Right atrium auricular region (tissue), 2 donors: ENCODE results near the gene ZNF670. TPM values are rescaled to one million over a fixed set of nuclear protein-coding genes. Genes with fewer than 3 reads are reported as not detected.

Experiments
- DNase-seq: peaks from one replicate; pipeline ENCODE4 v3.0.0-alpha.2; 2019; ENCODE audit warnings: low spot score
- H3K27ac ChIP-seq, 2 donors: fragments of 200-600 bp; sonication (generic); 1 replicate in 1 of 2; 2 replicates in 1 of 2; pipeline ENCODE4 v1.5.1; 2016 to 2019
- H3K27me3 ChIP-seq, 2 donors: fragments of 200-600 bp; sonication (generic); one replicate each; pipeline versions ENCODE4 v1.5.1 to v1.6.0; 2017 to 2019
- H3K36me3 ChIP-seq: fragments of 200-600 bp; sonication (generic); one replicate; pipeline ENCODE4 v1.5.1; 2016
- H3K4me1 ChIP-seq, 2 donors: fragments of 200-600 bp; sonication (generic); one replicate each; pipeline versions ENCODE4 v1.5.1 to v1.6.0; 2017 to 2019
- H3K4me3 ChIP-seq, 2 donors: fragments of 200-600 bp; sonication (generic); 1 replicate in 1 of 2; 2 replicates in 1 of 2; pipeline ENCODE4 v1.5.1; 2017 to 2019; ENCODE audit warnings: mild to moderate bottlenecking in 1 of 2, moderate library complexity in 1 of 2
- H3K9me3 ChIP-seq, 2 donors: fragments of 200-600 bp; sonication (generic); one replicate each; pipeline ENCODE4 v1.5.1; 2019
- total RNA-seq, 2 donors: library from RNA; depleted of rRNA; stranded (reverse); fragments of >200 nt; gene quantifications; one replicate each; pipeline ENCODE4 v1.1.0, GENCODE V29; 2016
- TF ChIP-seq, protein P1 (sequence below), 2 donors: fragments of 200-600 bp; sonication (generic); IDR thresholded peaks; one replicate each; pipeline ENCODE4 v1.5.1; 2019; ENCODE audit warnings: antibody characterized with exemption in 2 of 2

ZNF670 gene
- total RNA-seq, 2 donors from 2014 or later = 0.93 to 1.8 TPM

GRCh38 chr1:247107694-247108093 lies 29.1 kb upstream of the ZNF670 start:
- TF ChIP-seq, protein P1, sequence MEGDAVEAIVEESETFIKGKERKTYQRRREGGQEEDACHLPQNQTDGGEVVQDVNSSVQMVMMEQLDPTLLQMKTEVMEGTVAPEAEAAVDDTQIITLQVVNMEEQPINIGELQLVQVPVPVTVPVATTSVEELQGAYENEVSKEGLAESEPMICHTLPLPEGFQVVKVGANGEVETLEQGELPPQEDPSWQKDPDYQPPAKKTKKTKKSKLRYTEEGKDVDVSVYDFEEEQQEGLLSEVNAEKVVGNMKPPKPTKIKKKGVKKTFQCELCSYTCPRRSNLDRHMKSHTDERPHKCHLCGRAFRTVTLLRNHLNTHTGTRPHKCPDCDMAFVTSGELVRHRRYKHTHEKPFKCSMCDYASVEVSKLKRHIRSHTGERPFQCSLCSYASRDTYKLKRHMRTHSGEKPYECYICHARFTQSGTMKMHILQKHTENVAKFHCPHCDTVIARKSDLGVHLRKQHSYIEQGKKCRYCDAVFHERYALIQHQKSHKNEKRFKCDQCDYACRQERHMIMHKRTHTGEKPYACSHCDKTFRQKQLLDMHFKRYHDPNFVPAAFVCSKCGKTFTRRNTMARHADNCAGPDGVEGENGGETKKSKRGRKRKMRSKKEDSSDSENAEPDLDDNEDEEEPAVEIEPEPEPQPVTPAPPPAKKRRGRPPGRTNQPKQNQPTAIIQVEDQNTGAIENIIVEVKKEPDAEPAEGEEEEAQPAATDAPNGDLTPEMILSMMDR (IDR thresholded peaks at IDR 0.05) = no peak
- Histone ChIP-seq H3K4me3 (no peak overlapping the region), H3K9me3 (no peaks in the 10 kb centered on the region), H3K4me1 (peaks cover 0 to 30% of the 10 kb centered on the region in 2 donors), H3K27me3 (no peaks in the 10 kb centered on the region), H3K27ac (no peak overlapping the region), H3K36me3 (no peaks in the 10 kb centered on the region)
- DNase-seq = no peak

GRCh38 chr1:247105966-247106365 lies 27.4 kb upstream of the ZNF670 start:
- Histone ChIP-seq H3K27me3 (no peaks in the 10 kb centered on the region), H3K27ac (no peak overlapping the region), H3K4me1 (peaks cover 0 to 23% of the 10 kb centered on the region in 2 donors), H3K4me3 (no peak overlapping the region), H3K36me3 (peaks cover 9% of the 10 kb centered on the region), H3K9me3 (peaks cover 0 to 13% of the 10 kb centered on the region in 2 donors)
- DNase-seq = no peak
- TF ChIP-seq, protein P1 (IDR thresholded peaks at IDR 0.05) = no peak

DNA sequence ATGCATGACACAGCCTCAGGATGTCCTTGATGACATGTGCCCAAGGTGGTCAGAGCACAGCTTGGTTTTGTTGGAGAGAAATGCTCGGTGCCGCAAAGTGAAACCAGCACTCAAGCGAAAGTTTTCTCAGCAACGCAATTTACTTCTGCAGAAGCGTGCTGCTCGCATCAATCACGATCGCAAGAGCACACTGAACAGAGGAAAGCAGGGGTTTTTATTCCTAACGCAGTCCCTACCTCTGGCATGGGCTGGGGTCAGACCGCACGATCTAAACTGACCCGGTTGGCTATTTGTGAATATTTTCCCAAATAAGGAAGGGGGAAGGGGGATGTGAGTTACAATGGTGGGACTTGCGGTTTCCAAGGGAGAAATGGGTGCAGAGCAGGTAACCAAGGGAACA lies 26.4 kb upstream of the ZNF670 start:
- H3K27ac ChIP-seq = peak overlapping the region; percentile 82 to 90
- H3K4me1 ChIP-seq = peaks cover 0 to 17% of the 10 kb centered on the region in 2 donors
- no peaks in the 10 kb centered on the region for H3K27me3 ChIP-seq
- peak overlapping the region; percentile 77 to 96 for H3K4me3 ChIP-seq
- TF ChIP-seq, protein P1 (IDR thresholded peaks at IDR 0.05) = no peak
- no peak for DNase-seq
- peaks cover 19% of the 10 kb centered on the region for H3K36me3 ChIP-seq
- peaks cover 0 to 23% of the 10 kb centered on the region in 2 donors for H3K9me3 ChIP-seq

DNA sequence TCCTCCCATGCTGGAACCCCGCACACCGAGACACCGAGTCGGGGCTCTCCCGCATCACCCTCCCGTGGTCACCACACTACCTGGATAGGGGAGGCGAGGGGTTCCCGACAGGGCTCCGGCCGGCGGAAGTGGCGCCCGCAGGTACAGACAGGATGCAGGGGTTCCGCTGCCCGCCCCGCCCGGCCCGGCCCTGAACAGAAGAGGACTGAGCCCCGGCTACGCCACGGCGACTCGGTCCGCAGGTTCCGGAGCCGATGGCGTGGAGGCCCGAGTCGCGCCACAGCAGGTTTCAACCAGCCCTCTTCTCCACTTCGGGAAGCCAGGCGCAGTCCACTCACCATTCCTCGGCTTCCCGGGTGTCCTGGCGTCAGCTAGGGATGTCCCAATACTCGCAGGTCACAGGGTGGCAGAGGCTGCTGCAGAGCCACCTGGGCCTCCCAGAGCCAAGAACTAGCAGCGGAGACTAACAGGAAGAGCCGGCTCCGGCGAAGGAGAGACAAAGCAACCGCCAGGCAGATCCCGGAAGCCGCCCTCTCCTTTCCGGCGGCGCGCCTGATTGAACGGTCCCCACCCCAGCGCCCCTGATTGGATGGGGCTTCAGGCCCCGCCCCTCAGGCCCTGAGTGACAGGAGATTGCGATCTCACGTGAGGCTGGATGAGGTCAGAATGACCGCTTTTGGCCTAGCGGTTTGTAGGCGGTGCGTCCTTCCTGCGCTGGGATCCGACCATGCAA lies 25.4 kb upstream of the ZNF670 start, which contains the start of gene ZNF669:
Gene ZNF669, minus strand, starts transcription at position 498 of the 733 bp plus-strand sequence. Its CDS starts 157 bp downstream, at position 341.
- H3K9me3 ChIP-seq = peaks cover 0 to 28% of the 10 kb centered on the region in 2 donors
- H3K27me3 ChIP-seq = no peaks in the 10 kb centered on the region
- peaks cover 26% of the 10 kb centered on the region for H3K36me3 ChIP-seq
- peak within 1 kb of the TSS; percentile 82 to 90 for H3K27ac ChIP-seq
- TF ChIP-seq, protein P1 (IDR thresholded peaks at IDR 0.05) = no peak
- peaks cover 0 to 17% of the 10 kb centered on the region in 2 donors for H3K4me1 ChIP-seq
- DNase-seq = peak; percentile 97
- H3K4me3 ChIP-seq = peak within 1 kb of the TSS; percentile 77 to 96

GRCh38 chr1:247102381-247102780 lies 23.8 kb upstream of the ZNF670 start:
- DNase-seq = no peak
- Histone ChIP-seq H3K36me3 (peaks cover 26% of the 10 kb centered on the region), H3K4me1 (peaks cover 0 to 17% of the 10 kb centered on the region in 2 donors), H3K27me3 (no peaks in the 10 kb centered on the region), H3K27ac (no peak overlapping the region), H3K9me3 (peaks cover 0 to 28% of the 10 kb centered on the region in 2 donors), H3K4me3 (no peak overlapping the region)
- TF ChIP-seq, protein P1 (IDR thresholded peaks at IDR 0.05) = no peak
